GM12878 (cell line): ENCODE results near the gene HPSE2. TPM values are rescaled to one million over a fixed set of nuclear protein-coding genes. Genes with fewer than 3 reads are reported as not detected.

Source experiments
- ATAC-seq: fragments of 200-7000 bp; cut with Tn5 transposase; 3 replicates; pipeline ENCODE4 v1.9.1; 2020; ENCODE audit warnings: mild to moderate bottlenecking, moderate library complexity
- BruUV-seq: library from RNA; stranded (reverse); fragments of 400-500 nt; replicated peaks from 2 replicates; lab custom pipeline; 2021; lab: Mats Ljungman, UMichigan
- CTCF ChIA-PET: fragments of 300-600 bp; sonication (Branson Sonifier 250); formaldehyde crosslinking; extraction: SDS; loops from one replicate; lab custom pipeline; 2021; ENCODE audit warnings: inconsistent platforms; lab: Yijun Ruan, JAX
- POLR2A ChIA-PET: fragments of 350-600 bp; formaldehyde crosslinking; extraction: SDS; loops from one replicate; lab custom pipeline; 2021; ENCODE audit warnings: inconsistent platforms; lab: Charles Lee
- RAD21 ChIA-PET: fragments of 300-600 bp; sonication (Branson Sonifier 250); formaldehyde crosslinking; loops from one replicate; lab custom pipeline; 2023; ENCODE audit warnings: antibody characterized with exemption; ENCODE audit not compliant: unreplicated experiment; lab: Charles Lee
- SMC1A ChIA-PET: fragments of 300-600 bp; sonication (Branson Sonifier 250); formaldehyde crosslinking; loops from one replicate; lab custom pipeline; 2023; ENCODE audit not compliant: unreplicated experiment, uncharacterized antibody; lab: Charles Lee
- DNase-seq: peaks from one replicate; pipeline ENCODE4 v3.0.0-alpha.2; 2011; ENCODE audit warnings: low read depth, low spot score
- FAIRE-seq: peaks from 3 replicates; lab custom pipeline; 2011; peaks lifted over from hg19 to GRCh38; lab: Jason Lieb, UNC
- H2AFZ ChIP-seq: 2 replicates; pipeline ENCODE4 v1.6.0; 2011; ENCODE audit warnings: low read depth, low read length, control low read depth; ENCODE audit not compliant: control insufficient read depth
- H3K27ac ChIP-seq: 2 replicates; pipeline ENCODE4 v1.5.1; 2011; ENCODE audit warnings: control low read depth; ENCODE audit not compliant: control insufficient read depth, insufficient read depth
- H3K27me3 ChIP-seq, 2 experiments: replicated peaks in 1 of 2; 2 replicates each; pipeline versions ENCODE4 v1.6.0 to v1.6.1; 2011; ENCODE audit warnings: low read length in 1 of 2; ENCODE audit not compliant: control insufficient read depth in 2 of 2, insufficient read depth in 2 of 2
- H3K36me3 ChIP-seq, 2 experiments: 2 replicates each; pipeline ENCODE4 v1.5.1; 2011; ENCODE audit warnings: low read length in 1 of 2; ENCODE audit not compliant: control insufficient read depth in 2 of 2, insufficient read depth in 2 of 2
- H3K4me1 ChIP-seq: 2 replicates; pipeline ENCODE4 v1.6.1; 2011; ENCODE audit warnings: mild to moderate bottlenecking, low read length, moderate library complexity, mixed read lengths; ENCODE audit not compliant: control insufficient read depth, insufficient read depth
- H3K4me2 ChIP-seq: 2 replicates; pipeline ENCODE4 v1.6.0; 2011; ENCODE audit warnings: control low read depth; ENCODE audit not compliant: control insufficient read depth, insufficient read depth
- H3K4me3 ChIP-seq: fragments of 200-600 bp; sonication (generic); 2 replicates; pipeline ENCODE4 v1.5.1; 2016
- H3K79me2 ChIP-seq: 2 replicates; pipeline ENCODE4 v1.6.0; 2011; ENCODE audit warnings: low read length; ENCODE audit not compliant: control insufficient read depth, insufficient read depth
- H3K9ac ChIP-seq: 2 replicates; pipeline ENCODE4 v1.8.0; 2011; ENCODE audit warnings: low read length, control low read depth, mixed read lengths; ENCODE audit not compliant: control insufficient read depth, insufficient read depth
- H3K9me3 ChIP-seq: replicated peaks from 3 replicates; pipeline ENCODE4 v1.5.1; 2011; ENCODE audit warnings: mild to moderate bottlenecking, low read length; ENCODE audit not compliant: control insufficient read depth, insufficient read depth
- H4K20me1 ChIP-seq: 2 replicates; pipeline ENCODE4 v1.6.0; 2011; ENCODE audit not compliant: control insufficient read depth, insufficient read depth
- BCL11A ChIP-seq: IDR thresholded peaks from 2 replicates; pipeline ENCODE4 v1.6.1; 2011; ENCODE audit warnings: low read depth, low read length
- BCLAF1 ChIP-seq: fragments of 450-650 bp; IDR thresholded peaks from 2 replicates; pipeline ENCODE4 v1.6.1; 2017; ENCODE audit warnings: antibody characterized with exemption, mild to moderate bottlenecking, moderate library complexity
- CBFB ChIP-seq: IDR thresholded peaks from 2 replicates; pipeline ENCODE4 v1.6.1; 2016; ENCODE audit warnings: antibody characterized with exemption, low read depth
- CHD1 ChIP-seq: IDR thresholded peaks from 2 replicates; pipeline ENCODE4 v1.6.1; 2012; ENCODE audit warnings: low read depth, low read length, improper control_type of control experiment
- CHD4 ChIP-seq: fragments of 200-600 bp; sonication (generic); IDR thresholded peaks from 2 replicates; pipeline ENCODE4 v1.6.1; 2016; ENCODE audit warnings: mild to moderate bottlenecking
- E2F8 ChIP-seq: fragments of 450-650 bp; IDR thresholded peaks from 2 replicates; pipeline ENCODE4 v1.6.1; 2018; ENCODE audit warnings: mild to moderate bottlenecking, low read depth, moderate library complexity; ENCODE audit not compliant: partially characterized antibody
- EED ChIP-seq: sonication (generic); IDR thresholded peaks from 2 replicates; pipeline ENCODE4 v1.6.1; 2016; ENCODE audit warnings: antibody characterized with exemption, low read depth
- ESRRA ChIP-seq: IDR thresholded peaks from 2 replicates; pipeline ENCODE4 v1.6.1; 2012; ENCODE audit warnings: mild to moderate bottlenecking, low read length, improper control_type of control experiment
- FOXM1 ChIP-seq: IDR thresholded peaks from 2 replicates; pipeline ENCODE4 v1.6.1; 2012; ENCODE audit warnings: low read depth, mild to moderate bottlenecking, inconsistent platforms, low read length, moderate library complexity
- MXI1 ChIP-seq: fragments of 150-350 bp; IDR thresholded peaks from 2 replicates; pipeline ENCODE4 v1.6.1; 2011; ENCODE audit warnings: low read depth, mild to moderate bottlenecking, inconsistent platforms, low read length, improper control_type of control experiment
- NR2C2 ChIP-seq: IDR thresholded peaks from 2 replicates; pipeline ENCODE4 v1.6.1; 2011; ENCODE audit warnings: borderline replicate concordance, low read depth; ENCODE audit not compliant: control insufficient read depth, insufficient read length
- PBX3 ChIP-seq: IDR thresholded peaks from 2 replicates; pipeline ENCODE4 v1.6.1; 2011; ENCODE audit warnings: mild to moderate bottlenecking, low read depth, low read length, moderate library complexity; ENCODE audit not compliant: insufficient replicate concordance
- PML ChIP-seq: IDR thresholded peaks from 2 replicates; pipeline ENCODE4 v1.6.1; 2012; ENCODE audit warnings: low read length, inconsistent platforms
- RAD21 ChIP-seq: IDR thresholded peaks from 2 replicates; pipeline ENCODE4 v1.6.1; 2011; ENCODE audit warnings: mild to moderate bottlenecking, low read depth, low read length, moderate library complexity; ENCODE audit not compliant: insufficient read depth
- RELA ChIP-seq: fragments of 450-650 bp; IDR thresholded peaks from 2 replicates; pipeline ENCODE4 v1.8.0; 2014; ENCODE audit warnings: borderline replicate concordance; ENCODE audit not compliant: partially characterized antibody
- TAF1 ChIP-seq: IDR thresholded peaks from 2 replicates; pipeline ENCODE4 v1.6.1; 2011; ENCODE audit warnings: mild to moderate bottlenecking, low read depth, low read length, borderline replicate concordance
- TCF7 ChIP-seq: IDR thresholded peaks from 2 replicates; pipeline ENCODE4 v1.6.1; 2014; ENCODE audit warnings: antibody characterized with exemption, borderline replicate concordance
- ZBTB33 ChIP-seq: fragments of 450-650 bp; IDR thresholded peaks from 2 replicates; pipeline ENCODE4 v1.6.1; 2017; ENCODE audit warnings: mild to moderate bottlenecking
- WGBS: methylation state at CpG from one replicate; pipeline ENCODE4 v1.1.6; 2016; ENCODE audit warnings: low lambda C conversion rate; ENCODE audit not compliant: insufficient replicate concordance, insufficient coverage; ENCODE audit errors: missing lambda C conversion rate; 5-methylcytosine and 5-hydroxymethylcytosine counted together
- in situ Hi-C: fragments of 300-500 bp; cut with MboI; formaldehyde crosslinking; loops from 9 replicates; pipeline ENCODE4 v1.14.3; 2018; ENCODE audit warnings: mixed read lengths
- intact Hi-C: fragments of 100-400 bp; cut with micrococcal nuclease; formaldehyde crosslinking; loops from one replicate; pipeline ENCODE4 v1.14.2; 2022; ENCODE audit not compliant: unreplicated experiment
- polyA plus RNA-seq, 11 experiments: library from polyadenylated mRNA; depleted of rRNA in 4 of 11; unstranded in 6 of 11; stranded (reverse) in 5 of 11; fragments of >200 nt; fragmentation: Nextera tagmentation in 4 of 11; fragmentation: Illumina TruSeq in 1 of 11; extraction: Ambion mirVana in 4 of 11; extraction: Trizol in 1 of 11; gene quantifications; 1 replicate in 1 of 11; 2 replicates in 10 of 11; pipeline versions ENCODE4 v1.2.1 to v1.2.3, GENCODE V29; 2011 to 2016; ENCODE audit warnings: inconsistent platforms in 2 of 11, missing spikeins in 2 of 11, low read depth in 1 of 11
- total RNA-seq, 4 experiments: library from RNA; depleted of rRNA in 3 of 4; stranded (reverse); fragments of >200 nt in 3 of 4; fragmentation: Illumina TruSeq in 1 of 4; extraction: Trizol in 1 of 4; gene quantifications; 2 replicates each; pipeline versions ENCODE4 v1.2.1 to v1.2.3, GENCODE V29; 2013 to 2021

Gene HPSE2
- total and polyA plus RNA-seq, 10 of the 15 experiments (the other 5 are each of a cell fraction or from before 2014, with no cell fraction given) = 0.06 TPM; not detected in 9

- 0% methylated on average over 1 of the region's 1 CpG for WGBS
- DNase-seq = no peak
- Histone ChIP-seq H3K27ac (no peak overlapping the region), H4K20me1 (no peaks in the 10 kb centered on the region), H2AFZ (no peak overlapping the region), H3K4me2 (no peak overlapping the region), H3K27me3 (no peaks in the 10 kb centered on the region; a peak in 2 of 4 replicates), H3K4me3 (no peak overlapping the region), H3K79me2 (no peaks in the 10 kb centered on the region), H3K9ac (no peak overlapping the region), H3K4me1 (no peaks in the 10 kb centered on the region), H3K9me3 (no peaks in the 10 kb centered on the region), H3K36me3 (no peaks in the 10 kb centered on the region)
- RAD21 ChIA-PET = no interaction called here
- in situ Hi-C loops = no loop called here
- intact Hi-C loops = no loop called here
- CTCF ChIA-PET = no interaction called here
- FAIRE-seq = no peak
- SMC1A ChIA-PET = interaction anchor here (0.6 kb wide), 1 partner anchor 571 kb away, joined by 3 read pairs; no protein-coding TSS in a partner anchor
- ATAC-seq = no peak
- BruUV-seq = no TSS peak
- POLR2A ChIA-PET = no interaction called here
- TF ChIP-seq NR2C2 (no peak), RAD21 (no peak), ZBTB33 (no peak), CHD4 (no peak), E2F8 (no peak), PML (no peak), FOXM1 (no peak), ESRRA (no peak), CBFB (no peak), EED (no peak), TAF1 (no peak), RELA (no peak), BCLAF1 (no peak), CHD1 (no peak), PBX3 (no peak), MXI1 (no peak), BCL11A (no peak), TCF7 (no peak)
These were observed 622.2 kb downstream of the HPSE2 start for GRCh38 chr10:98613446-98613845.
